A673 (cell line): ENCODE results near the gene CYP2A7. TPM values are rescaled to one million over a fixed set of nuclear protein-coding genes. Genes with fewer than 3 reads are reported as not detected.
"Not testable (repeated sequence)": the region's sequence is repeated elsewhere in the genome, so short reads cannot be mapped to it uniquely, and the experiment has no call there.

Experiments used
- BruUV-seq: library from RNA; stranded (reverse); fragments of 400-500 nt; replicated peaks from 2 replicates; lab custom pipeline; 2021; lab: Mats Ljungman, UMichigan
- CTCF ChIA-PET: fragments of 300-600 bp; sonication (Branson Sonifier 250); formaldehyde crosslinking; loops from one replicate; lab custom pipeline; 2022; ENCODE audit warnings: antibody characterized with exemption; lab: Charles Lee
- POLR2A ChIA-PET: fragments of 300-600 bp; sonication (Branson Sonifier 250); formaldehyde crosslinking; loops from one replicate; lab custom pipeline; 2022; ENCODE audit warnings: antibody characterized with exemption; ENCODE audit not compliant: low non-redundant PET; lab: Charles Lee
- DNase-seq: peaks from one replicate; pipeline ENCODE4 v3.0.0-alpha.2; 2015; ENCODE audit warnings: low spot score
- H3K27ac ChIP-seq: fragments of 200-600 bp; sonication (generic); 2 replicates; pipeline ENCODE4 v1.5.1; 2016; ENCODE audit warnings: mixed run types, low read depth, mild to moderate bottlenecking, mixed read lengths, antibody characterized with exemption, low read length; ENCODE audit not compliant: poor library complexity, severe bottlenecking
- H3K27me3 ChIP-seq: fragments of 200-600 bp; sonication (generic); replicated peaks from 2 replicates; pipeline ENCODE4 v1.6.1; 2017; ENCODE audit warnings: mixed run types, low read depth, mild to moderate bottlenecking, mixed read lengths, antibody characterized with exemption, low read length; ENCODE audit not compliant: insufficient read depth, poor library complexity
- H3K36me3 ChIP-seq: fragments of 200-600 bp; sonication (generic); 2 replicates; pipeline ENCODE4 v1.6.1; 2016; ENCODE audit warnings: mixed run types, mild to moderate bottlenecking, mixed read lengths, antibody characterized with exemption, low read length; ENCODE audit not compliant: insufficient read depth, poor library complexity, severe bottlenecking
- H3K4me1 ChIP-seq: fragments of 200-600 bp; sonication (generic); 2 replicates; pipeline ENCODE4 v1.6.1; 2017; ENCODE audit warnings: mixed run types, mild to moderate bottlenecking, mixed read lengths, antibody characterized with exemption, low read length; ENCODE audit not compliant: insufficient read depth, poor library complexity, severe bottlenecking
- H3K4me3 ChIP-seq: fragments of 200-600 bp; sonication (generic); 2 replicates; pipeline ENCODE4 v1.5.1; 2016; ENCODE audit warnings: low read depth, mixed run types, mild to moderate bottlenecking, mixed read lengths, low read length; ENCODE audit not compliant: poor library complexity, severe bottlenecking
- H3K9me3 ChIP-seq: fragments of 200-600 bp; sonication (generic); 2 replicates; pipeline ENCODE4 v1.6.1; 2016; ENCODE audit warnings: mixed run types, low read depth, mild to moderate bottlenecking, mixed read lengths, antibody characterized with exemption, low read length; ENCODE audit not compliant: poor library complexity, severe bottlenecking
- CTCF ChIP-seq: fragments of 300-800, 200-600 bp; sonication (generic); conservative IDR thresholded peaks from 2 replicates; pipeline ENCODE4 v1.5.1; 2017; ENCODE audit warnings: low read depth, mild to moderate bottlenecking, antibody characterized with exemption, low read length, moderate library complexity, mixed read lengths
- EZH2 ChIP-seq: fragments of 200-600 bp; sonication (generic); IDR thresholded peaks from 2 replicates; pipeline ENCODE4 v1.6.1; 2017; ENCODE audit warnings: borderline replicate concordance, low read depth, mild to moderate bottlenecking, mixed read lengths, antibody characterized with exemption, low read length; ENCODE audit not compliant: poor library complexity, severe bottlenecking
- intact Hi-C: fragments of 100-400 bp; cut with micrococcal nuclease; formaldehyde crosslinking; loops from one replicate; pipeline ENCODE4 v1.10.0; 2022; ENCODE audit not compliant: unreplicated experiment
- total RNA-seq: library from RNA; stranded (reverse); gene quantifications from 2 replicates; pipeline ENCODE4 v1.2.3, GENCODE V29; 2021

The CYP2A7 gene
- total RNA-seq, 1 experiment from 2014 or later, result not detected

DNA sequence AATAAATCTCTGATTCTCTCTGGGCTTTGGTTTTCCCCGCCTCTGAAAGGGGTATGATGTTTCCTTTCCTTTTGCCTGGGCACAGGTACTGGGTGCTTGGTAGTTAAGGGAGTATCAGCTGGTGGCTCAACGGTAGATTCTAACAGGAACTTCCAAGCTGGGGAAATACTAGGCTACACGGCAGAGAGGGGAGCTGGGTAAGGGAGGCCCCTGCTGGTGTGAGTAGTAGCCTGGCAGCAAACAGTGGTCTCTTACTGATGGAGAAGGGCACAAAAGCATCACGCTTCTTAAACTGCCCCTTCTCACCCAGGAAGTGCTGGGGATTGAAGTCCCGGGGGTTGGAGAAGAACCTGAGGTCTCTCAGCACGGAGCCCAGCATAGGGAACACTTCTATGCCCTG is 26.9 kb upstream of the CYP2A7 start:
- POLR2A ChIA-PET, result no interaction called here
- CTCF ChIA-PET, result no interaction called here
- H3K4me3 ChIP-seq, result no peak overlapping the region
- DNase-seq, result no peak
- intact Hi-C loops, result no loop called here
- BruUV-seq, result no TSS peak
- H3K27me3 ChIP-seq, result peaks cover 36% of the 10 kb centered on the region
- no peaks in the 10 kb centered on the region for H3K4me1 ChIP-seq
- H3K36me3 ChIP-seq, result no peaks in the 10 kb centered on the region
- H3K9me3 ChIP-seq, result no peaks in the 10 kb centered on the region
- no peak for TF ChIP-seq CTCF
- no peak for TF ChIP-seq EZH2
- H3K27ac ChIP-seq, result no peak overlapping the region

DNA sequence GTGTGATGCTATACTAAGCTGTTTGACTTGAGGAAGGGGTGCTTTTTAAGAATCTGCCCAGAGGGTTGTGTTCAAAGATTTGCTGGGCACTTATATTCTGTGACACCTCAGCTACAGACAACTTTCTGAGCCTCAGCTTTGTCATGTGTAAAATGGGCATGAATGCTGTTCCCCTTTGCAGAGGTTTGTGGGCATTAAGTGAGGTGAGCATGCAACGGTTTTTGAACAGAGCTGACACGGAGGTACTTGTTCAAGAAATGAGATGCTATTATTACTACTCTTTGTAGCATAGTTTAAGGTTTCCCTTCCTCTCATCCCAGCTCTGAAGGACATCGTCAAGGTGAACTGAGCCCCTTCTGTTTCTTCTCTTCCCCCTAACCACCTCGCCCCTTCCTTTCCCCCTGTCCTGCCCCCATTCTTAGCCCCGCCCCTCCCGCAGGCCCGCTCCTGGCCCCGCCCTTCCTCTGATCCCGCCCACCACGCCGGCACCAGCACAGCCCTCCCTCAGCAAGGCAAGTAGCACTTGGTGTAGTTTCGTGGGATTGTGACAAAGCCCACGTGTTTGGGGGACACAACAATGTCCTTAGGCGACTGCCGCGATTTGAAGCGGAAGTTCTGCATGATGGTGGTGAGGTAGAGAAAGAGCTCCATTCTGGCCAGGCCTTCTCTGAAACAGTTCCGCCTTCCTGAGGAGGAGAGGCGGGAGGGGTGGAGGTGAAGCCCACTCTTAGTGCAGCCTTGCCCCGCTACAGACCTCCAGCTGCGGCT is 26.1 kb upstream of the CYP2A7 start:
- no TSS peak for BruUV-seq
- H3K4me1 ChIP-seq, result no peaks in the 10 kb centered on the region
- ChIA-PET POLR2A (no interaction called here), CTCF (interaction anchor here (0.6 kb wide), 1 partner anchor 269 kb away, joined by 6 read pairs; no protein-coding TSS in a partner anchor)
- no peaks in the 10 kb centered on the region for H3K9me3 ChIP-seq
- TF ChIP-seq EZH2, result no peak
- TF ChIP-seq CTCF, result no peak
- no peak overlapping the region for H3K27ac ChIP-seq
- DNase-seq, result no peak
- intact Hi-C loops, result no loop called here
- no peak overlapping the region for H3K4me3 ChIP-seq
- H3K36me3 ChIP-seq, result no peaks in the 10 kb centered on the region
- peaks cover 36% of the 10 kb centered on the region for H3K27me3 ChIP-seq

- H3K9me3 ChIP-seq, result no peaks in the 10 kb centered on the region
- H3K27me3 ChIP-seq, result peaks cover 29% of the 10 kb centered on the region
- TF ChIP-seq EZH2 (no peak), CTCF (no peak)
- no peak overlapping the region for H3K4me3 ChIP-seq
- ChIA-PET CTCF (no interaction called here), POLR2A (no interaction called here)
- H3K27ac ChIP-seq, result no peak overlapping the region
- no TSS peak for BruUV-seq
- H3K36me3 ChIP-seq, result no peaks in the 10 kb centered on the region
- no peaks in the 10 kb centered on the region for H3K4me1 ChIP-seq
- intact Hi-C loops, result no loop called here
- no peak for DNase-seq
Observed at GRCh38 chr19:40906512-40906911, 24.5 kb upstream of the CYP2A7 start.

GRCh38 chr19:40904673-40905156 is 22.7 kb upstream of the CYP2A7 start:
- H3K4me3 ChIP-seq, H3K36me3 ChIP-seq, CTCF ChIA-PET, intact Hi-C loops, H3K4me1 ChIP-seq, H3K27ac ChIP-seq, BruUV-seq, H3K9me3 ChIP-seq, DNase-seq: not testable (repeated sequence)
- POLR2A ChIA-PET, result interaction anchor here (0.6 kb wide), 1 partner anchor 225 kb away, joined by 5 read pairs; no protein-coding TSS in a partner anchor
- peaks cover 24% of the 10 kb centered on the region for H3K27me3 ChIP-seq

DNA sequence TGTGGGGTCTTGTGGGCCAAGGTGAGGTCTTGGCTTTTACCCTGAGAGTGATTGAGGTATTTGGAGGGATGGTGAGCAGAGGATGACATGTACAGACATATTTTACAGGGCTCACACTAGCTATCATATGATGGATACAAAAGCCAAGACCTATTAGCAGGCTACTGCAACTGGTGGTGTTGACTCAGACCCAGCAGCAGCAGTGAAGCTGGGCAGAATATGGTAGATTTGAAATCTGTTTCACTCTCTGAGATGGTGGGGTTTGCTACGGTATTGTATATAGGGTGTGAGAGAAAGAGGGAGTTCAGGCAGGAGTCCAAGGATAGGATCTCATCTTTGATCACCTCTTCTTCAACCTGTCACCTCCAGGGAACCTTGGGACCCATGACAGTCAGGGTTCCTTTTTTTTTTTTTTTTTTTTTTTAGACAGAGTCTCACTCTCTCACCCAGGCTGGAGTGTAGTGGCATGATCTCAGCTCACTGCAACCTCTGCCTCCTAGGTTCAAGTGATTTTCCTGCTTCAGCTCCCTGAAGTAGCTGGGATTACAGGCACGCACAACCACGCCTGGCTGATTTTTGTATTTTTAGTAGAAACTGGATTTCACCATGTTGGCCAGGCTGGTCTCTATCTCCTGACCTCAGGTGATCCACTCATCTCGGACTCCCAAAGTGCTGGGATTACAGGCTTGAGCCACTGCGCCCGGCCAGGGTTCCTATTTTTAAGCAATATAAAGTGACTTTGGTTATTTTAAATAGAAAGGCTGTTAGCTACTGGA is 20.1 kb upstream of the CYP2A7 start:
- CTCF ChIA-PET, result not testable (repeated sequence)

More for the DNA sequence above, 20.1 kb upstream of the CYP2A7 start:
- H3K9me3 ChIP-seq, H3K4me3 ChIP-seq, H3K27me3 ChIP-seq, H3K27ac ChIP-seq, H3K4me1 ChIP-seq, POLR2A ChIA-PET, BruUV-seq, H3K36me3 ChIP-seq, DNase-seq, intact Hi-C loops: not testable (repeated sequence)
